ENCODE measurements around the gene CALHM2.

GRCh38 chr10:103497161-103497915, 45.2 kb upstream of the CALHM2 start:
- no peak for TF ChIP-seq CTCF (conservative IDR thresholded peaks at IDR 0.05 in 1 of 2, IDR thresholded peaks at IDR 0.05 in 1 of 2; ENCODE audit: low read depth in 1 of 2, low read length in 2 of 2)
- no peak for TF ChIP-seq EZH2 (IDR thresholded peaks at IDR 0.05; ENCODE audit: low read length, missing control alignments)

Data from fibroblast of lung (primary cell).